COLO668 (cell line): Measurements from ENCODE around the gene DCLK1.

ENCODE experiments used
- DNase-seq: peaks from one replicate; lab custom pipeline; 2025; ENCODE audit not compliant: unreplicated experiment; lab: John Stamatoyannopoulos, UW

The DCLK1 gene

GRCh38 chr13:35794734-35795389, 336.3 kb downstream of the DCLK1 start:
- no peak for DNase-seq

GRCh38 chr13:35793823-35794222, 337.4 kb downstream of the DCLK1 start:
- no peak for DNase-seq

- DNase-seq = no peak
Measured at GRCh38 chr13:35792911-35793310, 338.3 kb downstream of the DCLK1 start.

GRCh38 chr13:35792021-35792420, 339.2 kb downstream of the DCLK1 start:
- DNase-seq = no peak

GRCh38 chr13:35791184-35791851, 339.9 kb downstream of the DCLK1 start:
- DNase-seq = no peak

- no peak for DNase-seq
Measured at GRCh38 chr13:35789335-35790165, 341.6 kb downstream of the DCLK1 start.

- no peak for DNase-seq
Measured at GRCh38 chr13:35787937-35788336, 343.2 kb downstream of the DCLK1 start.

GRCh38 chr13:35785576-35786303, 345.4 kb downstream of the DCLK1 start:
- DNase-seq = no peak

GRCh38 chr13:35784286-35784951, 346.8 kb downstream of the DCLK1 start:
- no peak for DNase-seq

- DNase-seq = no peak
Measured at GRCh38 chr13:35782793-35783192, 348.4 kb downstream of the DCLK1 start.

- DNase-seq = no peak
Measured at GRCh38 chr13:35781036-35782000, 349.9 kb downstream of the DCLK1 start.

- DNase-seq = no peak
Measured at GRCh38 chr13:35780613-35781012, 350.6 kb downstream of the DCLK1 start.

- DNase-seq = no peak
Measured at GRCh38 chr13:35771898-35772297, 359.3 kb downstream of the DCLK1 start.

- no peak for DNase-seq
Measured at GRCh38 chr13:35770756-35771297, 360.4 kb downstream of the DCLK1 start.

- no peak for DNase-seq
Measured at GRCh38 chr13:35769812-35770211, 361.4 kb downstream of the DCLK1 start.

GRCh38 chr13:35768551-35768950, 362.6 kb downstream of the DCLK1 start:
- DNase-seq = no peak

GRCh38 chr13:35768073-35768472, 363.1 kb downstream of the DCLK1 start:
- DNase-seq = no peak

GRCh38 chr13:35767256-35767976, 363.8 kb downstream of the DCLK1 start:
- no peak for DNase-seq

GRCh38 chr13:35766663-35767062, 364.5 kb downstream of the DCLK1 start:
- no peak for DNase-seq
